ENCODE results near the gene PGRMC2. TPM values are rescaled to one million over a fixed set of nuclear protein-coding genes. Genes with fewer than 3 reads are reported as not detected.

Gene PGRMC2
- total and polyA plus RNA-seq, 2 of the 8 experiments (the other 6 are each of a cell fraction or from before 2014, with no cell fraction given): 9.5 to 85.3 TPM

DNA sequence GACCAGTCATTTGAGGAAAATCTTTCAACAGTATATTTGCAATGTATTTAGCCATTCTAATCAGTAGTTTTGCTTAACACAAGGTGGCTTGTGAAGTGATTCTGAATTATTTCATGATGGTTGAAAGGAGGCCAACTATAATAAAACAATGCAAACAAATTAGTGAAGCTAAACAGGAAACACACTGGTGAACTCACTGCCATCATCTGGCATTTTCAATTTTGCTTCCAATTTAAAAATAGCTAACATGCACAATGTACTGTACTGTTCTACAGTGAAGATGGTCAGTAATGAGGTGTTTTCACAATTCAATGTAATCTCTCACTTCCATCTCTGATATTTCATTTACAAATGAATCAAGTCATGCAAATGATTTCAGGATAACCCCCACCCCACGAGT lies 31.1 kb downstream of the PGRMC2 start (continued):
- TF ChIP-seq, protein P1, sequence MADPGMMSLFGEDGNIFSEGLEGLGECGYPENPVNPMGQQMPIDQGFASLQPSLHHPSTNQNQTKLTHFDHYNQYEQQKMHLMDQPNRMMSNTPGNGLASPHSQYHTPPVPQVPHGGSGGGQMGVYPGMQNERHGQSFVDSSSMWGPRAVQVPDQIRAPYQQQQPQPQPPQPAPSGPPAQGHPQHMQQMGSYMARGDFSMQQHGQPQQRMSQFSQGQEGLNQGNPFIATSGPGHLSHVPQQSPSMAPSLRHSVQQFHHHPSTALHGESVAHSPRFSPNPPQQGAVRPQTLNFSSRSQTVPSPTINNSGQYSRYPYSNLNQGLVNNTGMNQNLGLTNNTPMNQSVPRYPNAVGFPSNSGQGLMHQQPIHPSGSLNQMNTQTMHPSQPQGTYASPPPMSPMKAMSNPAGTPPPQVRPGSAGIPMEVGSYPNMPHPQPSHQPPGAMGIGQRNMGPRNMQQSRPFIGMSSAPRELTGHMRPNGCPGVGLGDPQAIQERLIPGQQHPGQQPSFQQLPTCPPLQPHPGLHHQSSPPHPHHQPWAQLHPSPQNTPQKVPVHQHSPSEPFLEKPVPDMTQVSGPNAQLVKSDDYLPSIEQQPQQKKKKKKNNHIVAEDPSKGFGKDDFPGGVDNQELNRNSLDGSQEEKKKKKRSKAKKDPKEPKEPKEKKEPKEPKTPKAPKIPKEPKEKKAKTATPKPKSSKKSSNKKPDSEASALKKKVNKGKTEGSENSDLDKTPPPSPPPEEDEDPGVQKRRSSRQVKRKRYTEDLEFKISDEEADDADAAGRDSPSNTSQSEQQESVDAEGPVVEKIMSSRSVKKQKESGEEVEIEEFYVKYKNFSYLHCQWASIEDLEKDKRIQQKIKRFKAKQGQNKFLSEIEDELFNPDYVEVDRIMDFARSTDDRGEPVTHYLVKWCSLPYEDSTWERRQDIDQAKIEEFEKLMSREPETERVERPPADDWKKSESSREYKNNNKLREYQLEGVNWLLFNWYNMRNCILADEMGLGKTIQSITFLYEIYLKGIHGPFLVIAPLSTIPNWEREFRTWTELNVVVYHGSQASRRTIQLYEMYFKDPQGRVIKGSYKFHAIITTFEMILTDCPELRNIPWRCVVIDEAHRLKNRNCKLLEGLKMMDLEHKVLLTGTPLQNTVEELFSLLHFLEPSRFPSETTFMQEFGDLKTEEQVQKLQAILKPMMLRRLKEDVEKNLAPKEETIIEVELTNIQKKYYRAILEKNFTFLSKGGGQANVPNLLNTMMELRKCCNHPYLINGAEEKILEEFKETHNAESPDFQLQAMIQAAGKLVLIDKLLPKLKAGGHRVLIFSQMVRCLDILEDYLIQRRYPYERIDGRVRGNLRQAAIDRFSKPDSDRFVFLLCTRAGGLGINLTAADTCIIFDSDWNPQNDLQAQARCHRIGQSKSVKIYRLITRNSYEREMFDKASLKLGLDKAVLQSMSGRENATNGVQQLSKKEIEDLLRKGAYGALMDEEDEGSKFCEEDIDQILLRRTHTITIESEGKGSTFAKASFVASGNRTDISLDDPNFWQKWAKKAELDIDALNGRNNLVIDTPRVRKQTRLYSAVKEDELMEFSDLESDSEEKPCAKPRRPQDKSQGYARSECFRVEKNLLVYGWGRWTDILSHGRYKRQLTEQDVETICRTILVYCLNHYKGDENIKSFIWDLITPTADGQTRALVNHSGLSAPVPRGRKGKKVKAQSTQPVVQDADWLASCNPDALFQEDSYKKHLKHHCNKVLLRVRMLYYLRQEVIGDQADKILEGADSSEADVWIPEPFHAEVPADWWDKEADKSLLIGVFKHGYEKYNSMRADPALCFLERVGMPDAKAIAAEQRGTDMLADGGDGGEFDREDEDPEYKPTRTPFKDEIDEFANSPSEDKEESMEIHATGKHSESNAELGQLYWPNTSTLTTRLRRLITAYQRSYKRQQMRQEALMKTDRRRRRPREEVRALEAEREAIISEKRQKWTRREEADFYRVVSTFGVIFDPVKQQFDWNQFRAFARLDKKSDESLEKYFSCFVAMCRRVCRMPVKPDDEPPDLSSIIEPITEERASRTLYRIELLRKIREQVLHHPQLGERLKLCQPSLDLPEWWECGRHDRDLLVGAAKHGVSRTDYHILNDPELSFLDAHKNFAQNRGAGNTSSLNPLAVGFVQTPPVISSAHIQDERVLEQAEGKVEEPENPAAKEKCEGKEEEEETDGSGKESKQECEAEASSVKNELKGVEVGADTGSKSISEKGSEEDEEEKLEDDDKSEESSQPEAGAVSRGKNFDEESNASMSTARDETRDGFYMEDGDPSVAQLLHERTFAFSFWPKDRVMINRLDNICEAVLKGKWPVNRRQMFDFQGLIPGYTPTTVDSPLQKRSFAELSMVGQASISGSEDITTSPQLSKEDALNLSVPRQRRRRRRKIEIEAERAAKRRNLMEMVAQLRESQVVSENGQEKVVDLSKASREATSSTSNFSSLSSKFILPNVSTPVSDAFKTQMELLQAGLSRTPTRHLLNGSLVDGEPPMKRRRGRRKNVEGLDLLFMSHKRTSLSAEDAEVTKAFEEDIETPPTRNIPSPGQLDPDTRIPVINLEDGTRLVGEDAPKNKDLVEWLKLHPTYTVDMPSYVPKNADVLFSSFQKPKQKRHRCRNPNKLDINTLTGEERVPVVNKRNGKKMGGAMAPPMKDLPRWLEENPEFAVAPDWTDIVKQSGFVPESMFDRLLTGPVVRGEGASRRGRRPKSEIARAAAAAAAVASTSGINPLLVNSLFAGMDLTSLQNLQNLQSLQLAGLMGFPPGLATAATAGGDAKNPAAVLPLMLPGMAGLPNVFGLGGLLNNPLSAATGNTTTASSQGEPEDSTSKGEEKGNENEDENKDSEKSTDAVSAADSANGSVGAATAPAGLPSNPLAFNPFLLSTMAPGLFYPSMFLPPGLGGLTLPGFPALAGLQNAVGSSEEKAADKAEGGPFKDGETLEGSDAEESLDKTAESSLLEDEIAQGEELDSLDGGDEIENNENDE (IDR thresholded peaks at IDR 0.05; ENCODE audit: insufficient replicate concordance, low read length): no peak
- no peak for TF ChIP-seq NANOG (IDR thresholded peaks at IDR 0.05; ENCODE audit: insufficient read depth, low read depth, low read length, poor library complexity, severe bottlenecking)
- no peak for TF ChIP-seq SAP30 (IDR thresholded peaks at IDR 0.05; ENCODE audit: insufficient read depth, insufficient replicate concordance, low read length)
- no peak for TF ChIP-seq ASH2L (IDR thresholded peaks at IDR 0.05; ENCODE audit: low read length)
- no peak for TF ChIP-seq GABPA (IDR thresholded peaks at IDR 0.05; ENCODE audit: borderline replicate concordance, insufficient read depth, low read length)
- TF ChIP-seq KDM4A (IDR thresholded peaks at IDR 0.05; ENCODE audit: low read depth, low read length, severe bottlenecking): no peak
- TF ChIP-seq SP2 (IDR thresholded peaks at IDR 0.05; ENCODE audit: low read length): no peak
- TF ChIP-seq, protein P2, sequence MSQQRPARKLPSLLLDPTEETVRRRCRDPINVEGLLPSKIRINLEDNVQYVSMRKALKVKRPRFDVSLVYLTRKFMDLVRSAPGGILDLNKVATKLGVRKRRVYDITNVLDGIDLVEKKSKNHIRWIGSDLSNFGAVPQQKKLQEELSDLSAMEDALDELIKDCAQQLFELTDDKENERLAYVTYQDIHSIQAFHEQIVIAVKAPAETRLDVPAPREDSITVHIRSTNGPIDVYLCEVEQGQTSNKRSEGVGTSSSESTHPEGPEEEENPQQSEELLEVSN (IDR thresholded peaks at IDR 0.05): no peak
- no peak for TF ChIP-seq SRF (IDR thresholded peaks at IDR 0.05; ENCODE audit: low read depth, low read length)
- no peak for TF ChIP-seq JUN (IDR thresholded peaks at IDR 0.05; ENCODE audit: low read depth, low read length)
- no peak for TF ChIP-seq POLR2A (IDR thresholded peaks at IDR 0.05; ENCODE audit: control extremely low read depth in 1 of 2, low read depth in 2 of 2, low read length in 2 of 2)
- TF ChIP-seq SP1 (IDR thresholded peaks at IDR 0.05; ENCODE audit: low read depth, low read length): no peak
